ENCODE results near the gene NOS3. TPM values are rescaled to one million over a fixed set of nuclear protein-coding genes. Genes with fewer than 3 reads are reported as not detected.

NOS3 gene
- total and polyA plus RNA-seq, 9 of the 15 experiments (the other 6 are each of a cell fraction or from before 2014, with no cell fraction given): 1.1 to 121 (median 23.6) TPM

- TF ChIP-seq, protein P1, sequence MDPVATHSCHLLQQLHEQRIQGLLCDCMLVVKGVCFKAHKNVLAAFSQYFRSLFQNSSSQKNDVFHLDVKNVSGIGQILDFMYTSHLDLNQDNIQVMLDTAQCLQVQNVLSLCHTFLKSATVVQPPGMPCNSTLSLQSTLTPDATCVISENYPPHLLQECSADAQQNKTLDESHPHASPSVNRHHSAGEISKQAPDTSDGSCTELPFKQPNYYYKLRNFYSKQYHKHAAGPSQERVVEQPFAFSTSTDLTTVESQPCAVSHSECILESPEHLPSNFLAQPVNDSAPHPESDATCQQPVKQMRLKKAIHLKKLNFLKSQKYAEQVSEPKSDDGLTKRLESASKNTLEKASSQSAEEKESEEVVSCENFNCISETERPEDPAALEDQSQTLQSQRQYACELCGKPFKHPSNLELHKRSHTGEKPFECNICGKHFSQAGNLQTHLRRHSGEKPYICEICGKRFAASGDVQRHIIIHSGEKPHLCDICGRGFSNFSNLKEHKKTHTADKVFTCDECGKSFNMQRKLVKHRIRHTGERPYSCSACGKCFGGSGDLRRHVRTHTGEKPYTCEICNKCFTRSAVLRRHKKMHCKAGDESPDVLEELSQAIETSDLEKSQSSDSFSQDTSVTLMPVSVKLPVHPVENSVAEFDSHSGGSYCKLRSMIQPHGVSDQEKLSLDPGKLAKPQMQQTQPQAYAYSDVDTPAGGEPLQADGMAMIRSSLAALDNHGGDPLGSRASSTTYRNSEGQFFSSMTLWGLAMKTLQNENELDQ (CRISPR knock-in tag; IDR thresholded peaks at IDR 0.05; ENCODE audit: borderline replicate concordance): no peak
- TF ChIP-seq BCOR (IDR thresholded peaks at IDR 0.05): peak; percentile 91
- TF ChIP-seq ZNF76 (CRISPR knock-in tag; IDR thresholded peaks at IDR 0.05; ENCODE audit: borderline replicate concordance): peak; percentile 88
- TF ChIP-seq REST (IDR thresholded peaks at IDR 0.05; ENCODE audit: borderline replicate concordance): peak; percentile 95
- TF ChIP-seq REST (CRISPR knock-in tag; IDR thresholded peaks at IDR 0.05; ENCODE audit: low read depth): peak; percentile 85
- peak; percentile 61 for TF ChIP-seq ASH1L (IDR thresholded peaks at IDR 0.05; ENCODE audit: borderline replicate concordance, low read depth, partially characterized antibody)
- TF ChIP-seq ZNF133 (CRISPR knock-in tag; IDR thresholded peaks at IDR 0.05): no peak; the same call in 1 of the 2 replicates
- TF ChIP-seq NR0B1 (IDR thresholded peaks at IDR 0.05; ENCODE audit: partially characterized antibody): no peak
- 0 out of 2 replicates have a peak, but pooled peaks have one; percentile 47 for TF ChIP-seq ZNF75A (CRISPR knock-in tag; IDR thresholded peaks at IDR 0.05)
- TF ChIP-seq NCOA6 (IDR thresholded peaks at IDR 0.05): no peak
- no peak for TF ChIP-seq E2F4 (CRISPR knock-in tag; IDR thresholded peaks at IDR 0.05; ENCODE audit: low read depth)
- TF ChIP-seq PKNOX1 (IDR thresholded peaks at IDR 0.05): peak; percentile 98
These were observed 35.1 kb upstream of the NOS3 start (continued) for GRCh38 chr7:150955519-150956394.

All from K562 (cell line).